HCT116 (cell line): ENCODE measurements around the gene MAP2K1. TPM values are rescaled to one million over a fixed set of nuclear protein-coding genes. Genes with fewer than 3 reads are reported as not detected.
"Not testable (repeated sequence)": the region's sequence is repeated elsewhere in the genome, so short reads cannot be mapped to it uniquely, and the experiment has no call there.

Experiments
- ATAC-seq: fragments of 200-7000 bp; cut with Tn5 transposase; 2 replicates; pipeline ENCODE4 v1.9.1; 2020; ENCODE audit warnings: mild to moderate bottlenecking, moderate library complexity
- BruUV-seq: library from RNA; stranded (reverse); fragments of 400-500 nt; replicated peaks from 2 replicates; lab custom pipeline; 2021; lab: Mats Ljungman, UMichigan
- CTCF ChIA-PET: fragments of 300-600 bp; sonication (Branson Sonifier 250); formaldehyde crosslinking; loops from one replicate; lab custom pipeline; 2021; ENCODE audit warnings: antibody characterized with exemption; lab: Charles Lee
- POLR2A ChIA-PET: fragments of 300-600, 350-600 bp; sonication (Branson Sonifier 250); formaldehyde crosslinking; loops from one replicate; lab custom pipeline; 2021; ENCODE audit warnings: antibody characterized with exemption; lab: Charles Lee
- RAD21 ChIA-PET, 2 experiments: fragments of 300-600 bp; sonication (Branson Sonifier 250); formaldehyde crosslinking; loops; one replicate each; lab custom pipeline; 2023; ENCODE audit warnings: low total read pairs in 2 of 2; ENCODE audit not compliant: uncharacterized antibody in 2 of 2, unreplicated experiment in 2 of 2, low non-redundant PET in 1 of 2; lab: Charles Lee
- DNase-seq: peaks from one replicate; pipeline ENCODE4 v3.0.0-alpha.2; 2010; ENCODE audit warnings: low read depth, low spot score
- H2AFZ ChIP-seq: fragments of 200-600 bp; shearing (Covaris generic), sonication (generic); 2 replicates; pipeline ENCODE4 v1.6.1; 2017; ENCODE audit warnings: low read depth, mixed run types, mixed read lengths, antibody characterized with exemption, low read length; ENCODE audit not compliant: poor library complexity, severe bottlenecking
- H3K27ac ChIP-seq: 2 replicates; pipeline ENCODE4 v1.5.1; 2012; ENCODE audit warnings: low read depth, low read length
- H3K27me3 ChIP-seq: fragments of 200-600 bp; sonication (generic); 2 replicates; pipeline ENCODE4 v1.6.1; 2016; ENCODE audit warnings: mixed run types, low read length, mixed read lengths; ENCODE audit not compliant: insufficient read depth
- H3K36me3 ChIP-seq, 2 experiments: fragments of 200-500 bp in 1 of 2; fragments of 200-600 bp in 1 of 2; sonication (Bioruptor generic) in 1 of 2; sonication (generic) in 1 of 2; 2 replicates each; pipeline versions ENCODE4 v1.5.1 to v1.6.1; 2014 to 2016; ENCODE audit warnings: low read length in 2 of 2, inconsistent platforms in 1 of 2, mixed read lengths in 1 of 2, mixed run types in 1 of 2; ENCODE audit not compliant: insufficient read depth in 2 of 2, control insufficient read depth in 1 of 2
- H3K4me1 ChIP-seq, 2 experiments: fragments of 200-600 bp in 1 of 2; sonication (generic) in 1 of 2; 2 replicates each; pipeline versions ENCODE4 v1.5.1 to v1.6.1; 2012 to 2017; ENCODE audit warnings: low read length in 2 of 2, inconsistent platforms in 1 of 2, mild to moderate bottlenecking in 1 of 2, mixed read lengths in 1 of 2, mixed run types in 1 of 2, moderate library complexity in 1 of 2; ENCODE audit not compliant: insufficient read depth in 2 of 2, control insufficient read depth in 1 of 2
- H3K4me2 ChIP-seq: fragments of 200-600 bp; sonication (generic); 2 replicates; pipeline ENCODE4 v1.6.1; 2017; ENCODE audit warnings: mixed run types, low read length, mixed read lengths
- H3K4me3 ChIP-seq, 2 experiments: fragments of 200-600 bp in 1 of 2; sonication (generic) in 1 of 2; replicated peaks in 1 of 2; 2 replicates each; pipeline ENCODE4 v1.5.1; 2011 to 2016; ENCODE audit warnings: low read length in 2 of 2, control low read depth in 1 of 2, low read depth in 1 of 2, mild to moderate bottlenecking in 1 of 2, mixed read lengths in 1 of 2, mixed run types in 1 of 2
- H3K79me2 ChIP-seq: fragments of 200-600 bp; sonication (generic); 2 replicates; pipeline ENCODE4 v1.6.1; 2017; ENCODE audit warnings: mild to moderate bottlenecking, mixed run types, low read length, moderate library complexity, mixed read lengths; ENCODE audit not compliant: insufficient read depth
- H3K9ac ChIP-seq: fragments of 200-600 bp; sonication (generic); 2 replicates; pipeline ENCODE4 v1.6.1; 2016; ENCODE audit warnings: low read length, mixed read lengths
- H3K9me2 ChIP-seq: fragments of 200-600 bp; sonication (generic), shearing (Covaris generic); 2 replicates; pipeline ENCODE4 v1.6.1; 2017; ENCODE audit warnings: mixed run types, mild to moderate bottlenecking, moderate library complexity; ENCODE audit not compliant: insufficient read depth
- H3K9me3 ChIP-seq, 2 experiments: fragments of 200-500 bp in 1 of 2; fragments of 200-600 bp in 1 of 2; sonication (Bioruptor generic) in 1 of 2; sonication (generic) in 1 of 2; 2 replicates each; pipeline ENCODE4 v1.6.1; 2014 to 2017; ENCODE audit warnings: low read length in 2 of 2, mixed read lengths in 2 of 2, inconsistent platforms in 1 of 2, low read depth in 1 of 2, mild to moderate bottlenecking in 1 of 2, mixed run types in 1 of 2, moderate library complexity in 1 of 2; ENCODE audit not compliant: control insufficient read depth in 1 of 2, insufficient read depth in 1 of 2
- H4K20me1 ChIP-seq: fragments of 200-600 bp; sonication (generic), shearing (Covaris generic); 2 replicates; pipeline ENCODE4 v1.6.1; 2017; ENCODE audit warnings: mixed run types, mild to moderate bottlenecking, moderate library complexity; ENCODE audit not compliant: insufficient read depth
- EGR1 ChIP-seq: IDR thresholded peaks from 2 replicates; pipeline ENCODE4 v1.6.1; 2012; ENCODE audit warnings: low read depth
- EZH2phosphoT487 ChIP-seq: fragments of 200-600 bp; IDR thresholded peaks from 2 replicates; pipeline ENCODE4 v1.6.1; 2018; ENCODE audit warnings: antibody characterized with exemption, borderline replicate concordance
- JUND ChIP-seq: IDR thresholded peaks from 2 replicates; pipeline ENCODE4 v1.6.1; 2012
- SRF ChIP-seq: IDR thresholded peaks from 2 replicates; pipeline ENCODE4 v1.6.1; 2012; ENCODE audit warnings: low read depth
- intact Hi-C: fragments of 100-400 bp; cut with micrococcal nuclease; formaldehyde crosslinking; loops from 2 replicates; pipeline ENCODE4 v1.10.0; 2022
- total RNA-seq: library from RNA; stranded (reverse); gene quantifications from one replicate; pipeline ENCODE4 v1.2.1, GENCODE V29; 2021; ENCODE audit not compliant: unreplicated experiment

Gene MAP2K1
- total RNA-seq, 1 experiment from 2014 or later: 52.3 TPM

DNA sequence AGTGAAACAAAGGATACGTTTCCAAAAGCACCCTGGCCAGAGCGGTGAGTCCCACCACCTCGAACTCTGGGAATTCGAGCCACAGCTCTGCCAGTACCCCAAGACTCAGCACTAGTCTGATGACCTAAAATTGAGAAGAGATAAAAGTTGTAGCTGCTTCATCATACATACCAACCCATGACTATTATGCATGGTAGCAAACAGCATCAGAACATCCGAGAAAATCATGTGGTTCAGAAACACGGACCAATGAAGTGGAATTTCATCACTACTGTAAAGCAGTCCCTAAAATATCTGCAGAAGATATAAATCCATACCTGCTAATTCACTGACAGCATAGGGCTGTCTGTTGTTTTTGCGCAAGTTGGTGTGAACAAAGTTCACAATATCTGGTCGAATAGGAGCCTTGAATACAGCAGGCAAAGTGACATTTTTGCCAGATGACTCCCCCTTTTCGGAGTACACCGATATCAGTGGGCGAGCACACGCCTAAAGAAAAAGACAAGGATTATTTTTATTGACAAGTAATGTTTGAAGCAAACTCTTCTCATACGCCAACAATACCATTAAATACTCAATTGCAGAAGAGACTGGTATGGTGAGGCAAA is 116.4 kb downstream of the MAP2K1 start:
- H3K27me3 ChIP-seq, H2AFZ ChIP-seq, H3K9me2 ChIP-seq, BruUV-seq, RAD21 ChIA-PET, H3K9me3 ChIP-seq, intact Hi-C loops, ATAC-seq, DNase-seq, CTCF ChIA-PET, POLR2A ChIA-PET: not testable (repeated sequence)
- Histone ChIP-seq H3K9ac (peak overlapping the region; percentile 99), H3K4me2 (peak overlapping the region; percentile 86), H3K79me2 (peaks cover 84% of the 10 kb centered on the region), H3K4me1 (peaks cover 4 to 33% of the 10 kb centered on the region in 2 experiments; a peak in 3 of 4 replicates), H3K4me3 (peak overlapping the region; percentile 90 to 98), H4K20me1 (peaks cover 43% of the 10 kb centered on the region; the same call in 1 of the 2 replicates), H3K27ac (peak overlapping the region; percentile 86), H3K36me3 (peaks cover 51 to 59% of the 10 kb centered on the region in 2 experiments)

DNA sequence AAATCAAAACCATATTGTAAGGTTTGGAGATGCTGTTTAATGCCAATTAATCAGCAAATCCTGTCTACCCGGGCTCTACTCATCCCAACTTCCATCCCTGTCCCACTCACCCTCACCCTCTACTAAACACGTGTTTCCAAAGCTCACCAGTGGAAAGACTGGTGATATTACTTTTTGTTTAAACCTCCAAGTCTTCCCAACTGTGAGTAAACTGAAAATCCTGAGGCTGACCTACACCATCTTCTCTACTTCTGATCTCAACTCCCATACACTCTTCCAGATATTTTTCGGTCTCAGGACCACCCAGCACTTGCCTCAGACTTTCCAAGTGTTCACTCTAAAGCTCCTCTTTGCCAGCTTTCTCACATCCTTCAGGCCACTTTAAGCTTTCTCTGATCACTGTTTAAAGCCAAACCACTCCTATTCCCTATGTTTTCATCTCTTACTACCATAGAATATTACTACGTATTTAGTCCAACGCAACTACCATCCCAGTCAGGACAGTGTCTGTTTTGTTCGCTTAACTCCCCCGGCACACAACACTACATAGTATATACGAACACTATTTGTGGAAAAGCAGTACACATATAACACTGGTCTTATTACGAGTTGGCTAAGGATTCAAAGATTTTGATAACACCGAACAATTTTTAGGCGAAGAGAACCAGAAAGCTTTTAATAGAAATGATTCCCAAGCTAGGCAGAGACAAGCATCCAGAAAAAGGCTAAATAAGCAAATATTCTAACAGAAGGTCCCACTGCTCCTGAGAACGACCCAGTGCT is 117.3 kb downstream of the MAP2K1 start:
- Histone ChIP-seq H3K27me3 (no peaks in the 10 kb centered on the region), H3K4me1 (peaks cover 4 to 27% of the 10 kb centered on the region in 2 experiments; a peak in 3 of 4 replicates), H3K9ac (peak overlapping the region; percentile 99), H3K9me2 (no peaks in the 10 kb centered on the region), H2AFZ (no peak overlapping the region), H3K79me2 (peaks cover 91% of the 10 kb centered on the region), H3K36me3 (peaks cover 46 to 52% of the 10 kb centered on the region in 2 experiments), H3K4me2 (peak overlapping the region; percentile 86), H3K9me3 (no peaks in the 10 kb centered on the region), H4K20me1 (peaks cover 35% of the 10 kb centered on the region; the same call in 1 of the 2 replicates), H3K4me3 (peak overlapping the region; percentile 90 to 98), H3K27ac (peak overlapping the region; percentile 86)
- no peak for DNase-seq
- intact Hi-C loops: no loop called here
- ChIA-PET POLR2A (interaction anchor here (1.0 kb wide), 1 partner anchor 62 kb away, joined by 3 read pairs; the partner anchor contains the start of gene LCTL), RAD21 (no interaction called here), CTCF (no interaction called here)
- TF ChIP-seq EGR1 (no peak), JUND (peak; percentile 10; the same call in 1 of the 2 replicates), SRF (no peak), EZH2phosphoT487 (no peak)
- ATAC-seq: no peak
- BruUV-seq: TSS peak; percentile 56
